ENCODE data around the gene PLEKHM2. TPM values are rescaled to one million over a fixed set of nuclear protein-coding genes. Genes with fewer than 3 reads are reported as not detected.

Gene PLEKHM2
- total RNA-seq, 4 donors from 2014 or later, result 55.5 to 98.7 (median 61.9) TPM

- intact Hi-C loops (cut with DNase I; ENCODE audit: low total_unique reads), result no loop called here
- H3K4me3 ChIP-seq (ENCODE audit: low read depth, poor library complexity, severe bottlenecking), result no peak overlapping the region
- TF ChIP-seq, protein P1, sequence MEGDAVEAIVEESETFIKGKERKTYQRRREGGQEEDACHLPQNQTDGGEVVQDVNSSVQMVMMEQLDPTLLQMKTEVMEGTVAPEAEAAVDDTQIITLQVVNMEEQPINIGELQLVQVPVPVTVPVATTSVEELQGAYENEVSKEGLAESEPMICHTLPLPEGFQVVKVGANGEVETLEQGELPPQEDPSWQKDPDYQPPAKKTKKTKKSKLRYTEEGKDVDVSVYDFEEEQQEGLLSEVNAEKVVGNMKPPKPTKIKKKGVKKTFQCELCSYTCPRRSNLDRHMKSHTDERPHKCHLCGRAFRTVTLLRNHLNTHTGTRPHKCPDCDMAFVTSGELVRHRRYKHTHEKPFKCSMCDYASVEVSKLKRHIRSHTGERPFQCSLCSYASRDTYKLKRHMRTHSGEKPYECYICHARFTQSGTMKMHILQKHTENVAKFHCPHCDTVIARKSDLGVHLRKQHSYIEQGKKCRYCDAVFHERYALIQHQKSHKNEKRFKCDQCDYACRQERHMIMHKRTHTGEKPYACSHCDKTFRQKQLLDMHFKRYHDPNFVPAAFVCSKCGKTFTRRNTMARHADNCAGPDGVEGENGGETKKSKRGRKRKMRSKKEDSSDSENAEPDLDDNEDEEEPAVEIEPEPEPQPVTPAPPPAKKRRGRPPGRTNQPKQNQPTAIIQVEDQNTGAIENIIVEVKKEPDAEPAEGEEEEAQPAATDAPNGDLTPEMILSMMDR (IDR thresholded peaks at IDR 0.05), result no peak
- TF ChIP-seq POLR2A (IDR thresholded peaks at IDR 0.05), result no peak
- 93 to 95% methylated on average over 4 of the region's 4 CpGs for WGBS, 2 donors
- DNase-seq (ENCODE audit: low spot score in 2 of 2), result no peak
These were observed 25.1 kb downstream of the PLEKHM2 start for GRCh38 chr1:15709226-15709625.

DNA sequence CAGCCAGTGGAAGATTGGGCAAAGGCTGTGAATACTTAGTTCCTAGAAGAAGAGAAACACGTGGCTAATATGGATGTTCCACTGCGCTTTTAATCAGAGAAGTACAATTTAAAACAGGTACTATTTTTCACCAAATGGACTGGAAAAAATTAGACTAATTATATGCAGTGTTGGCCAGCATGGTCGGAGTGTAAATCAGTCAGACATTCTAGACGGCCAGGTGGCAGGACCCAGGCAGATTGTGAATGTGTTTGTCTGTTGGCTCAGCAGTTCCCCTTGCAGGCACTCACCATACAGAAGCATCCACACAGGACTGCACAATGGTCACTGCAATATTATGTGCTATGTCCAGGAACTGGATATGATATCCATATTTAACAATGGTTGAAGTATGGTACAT, 28.0 kb downstream of the PLEKHM2 start:
- WGBS, 2 donors, result 71 to 79% methylated on average over 4 of the region's 4 CpGs
- intact Hi-C loops (cut with DNase I; ENCODE audit: low total_unique reads), result no loop called here
- TF ChIP-seq POLR2A (IDR thresholded peaks at IDR 0.05), result no peak
- TF ChIP-seq, protein P1 (IDR thresholded peaks at IDR 0.05), result no peak

DNA sequence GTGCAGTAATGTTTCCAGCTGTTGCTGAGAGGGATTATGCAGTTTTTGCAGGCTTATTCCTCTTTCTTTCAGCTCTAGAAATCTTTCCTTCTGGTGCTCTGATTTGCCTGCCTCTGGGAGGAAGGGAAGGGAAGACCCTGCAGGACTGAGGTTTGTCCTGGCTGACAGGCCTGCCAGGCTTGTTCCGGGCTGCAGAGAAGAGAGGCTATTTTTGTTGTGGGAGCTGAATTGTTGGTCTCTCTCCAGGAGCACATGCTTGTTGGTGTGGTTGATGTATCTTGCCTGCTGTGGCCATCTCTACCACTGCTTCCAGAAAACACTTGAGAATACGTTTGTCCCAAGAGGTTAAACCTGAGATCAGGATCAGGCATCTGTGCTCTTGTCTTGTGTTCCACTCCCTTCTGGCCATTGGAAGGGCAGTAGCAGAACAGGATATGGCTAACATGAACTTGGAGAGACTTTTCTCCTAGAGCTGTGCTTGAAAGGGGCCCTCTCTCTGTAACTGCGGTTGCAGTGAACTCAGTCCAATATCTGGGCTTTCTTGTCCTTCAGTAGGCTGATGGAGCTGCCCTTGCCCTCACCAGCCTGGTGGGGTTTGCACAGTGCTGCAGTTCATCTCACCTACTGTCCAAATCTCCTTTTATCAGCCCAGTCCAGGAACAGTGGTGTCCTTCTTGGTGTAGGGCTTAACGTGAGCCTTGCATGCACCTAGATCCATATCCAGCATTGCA, 30.5 kb downstream of the PLEKHM2 start:
- H3K4me3 ChIP-seq (ENCODE audit: low read depth, poor library complexity, severe bottlenecking), result no peak overlapping the region
- TF ChIP-seq POLR2A (IDR thresholded peaks at IDR 0.05), result no peak
- TF ChIP-seq, protein P1 (IDR thresholded peaks at IDR 0.05), result no peak
- WGBS, 2 donors, result 58 to 61% methylated on average over 4 of the region's 4 CpGs
- DNase-seq (ENCODE audit: low spot score in 2 of 2), result no peak
- intact Hi-C loops (cut with DNase I; ENCODE audit: low total_unique reads), result no loop called here

More for the DNA sequence above, 28.0 kb downstream of the PLEKHM2 start:
- H3K4me3 ChIP-seq (ENCODE audit: low read depth, poor library complexity, severe bottlenecking), result no peak overlapping the region
- no peak for DNase-seq (ENCODE audit: low spot score in 2 of 2)

- intact Hi-C loops (cut with DNase I; ENCODE audit: low total_unique reads), result no loop called here
- no peak overlapping the region for H3K4me3 ChIP-seq (ENCODE audit: low read depth, poor library complexity, severe bottlenecking)
- DNase-seq (ENCODE audit: low spot score in 2 of 2), result no peak
- TF ChIP-seq, protein P1 (IDR thresholded peaks at IDR 0.05), result no peak
- TF ChIP-seq POLR2A (IDR thresholded peaks at IDR 0.05), result no peak
- WGBS, 2 donors, result 93 to 96% methylated on average over 11 of the region's 11 CpGs
These were observed 33.5 kb downstream of the PLEKHM2 start for GRCh38 chr1:15717418-15718125.

DNA sequence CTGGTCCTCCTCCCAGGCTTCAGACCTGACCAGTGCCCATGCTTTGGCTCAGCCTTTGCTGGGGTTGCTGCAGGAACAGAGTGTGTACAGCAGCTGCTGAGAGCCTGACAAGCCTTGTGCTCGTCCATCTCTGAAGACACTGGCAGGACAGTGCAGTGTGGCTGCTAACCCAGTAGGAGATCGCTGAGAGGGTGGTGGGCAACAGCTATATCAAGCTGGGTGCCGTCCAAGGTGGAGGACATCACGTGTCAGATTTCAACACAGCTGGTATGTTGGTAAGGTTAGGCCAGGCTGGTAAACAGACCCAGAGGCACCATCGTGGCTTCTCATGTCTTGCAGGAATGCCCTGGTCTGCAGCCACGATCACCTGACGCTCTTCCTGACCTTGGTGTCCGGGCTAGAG, 34.1 kb downstream of the PLEKHM2 start:
- no peak overlapping the region for H3K4me3 ChIP-seq (ENCODE audit: low read depth, poor library complexity, severe bottlenecking)
- 87 to 90% methylated on average over 6 to 8 of the region's 8 CpGs for WGBS, 2 donors
- DNase-seq (ENCODE audit: low spot score in 2 of 2), result no peak
- intact Hi-C loops (cut with DNase I; ENCODE audit: low total_unique reads), result no loop called here
- TF ChIP-seq, protein P1 (IDR thresholded peaks at IDR 0.05), result no peak
- no peak for TF ChIP-seq POLR2A (IDR thresholded peaks at IDR 0.05)

Measured in lower leg skin (tissue), 4 donors.